HG03469 (cell line): ENCODE results near the gene AGTPBP1.

Experiments
- ATAC-seq: cut with Tn5 transposase; IDR thresholded peaks from one replicate; pipeline ENCODE4 v1.9.1; 2021; ENCODE audit warnings: mild to moderate bottlenecking, moderate library complexity, moderate number of reproducible peaks; ENCODE audit not compliant: unreplicated experiment

The AGTPBP1 gene

GRCh38 chr9:85510830-85511504 is 230.8 kb downstream of the AGTPBP1 start:
- ATAC-seq = no peak

- no peak for ATAC-seq
These were observed 233.1 kb downstream of the AGTPBP1 start for GRCh38 chr9:85508616-85509015.

GRCh38 chr9:85505612-85506011 is 236.1 kb downstream of the AGTPBP1 start:
- ATAC-seq = no peak

GRCh38 chr9:85502815-85503655 is 238.7 kb downstream of the AGTPBP1 start:
- ATAC-seq = no peak

GRCh38 chr9:85501882-85502281 is 239.9 kb downstream of the AGTPBP1 start:
- ATAC-seq = no peak

- no peak for ATAC-seq
These were observed 240.3 kb downstream of the AGTPBP1 start for GRCh38 chr9:85501456-85501855.
